HCT116 (cell line): Measurements from ENCODE around the gene CSNK2A2. TPM values are rescaled to one million over a fixed set of nuclear protein-coding genes. Genes with fewer than 3 reads are reported as not detected.

Experiments used
- ATAC-seq: fragments of 200-7000 bp; cut with Tn5 transposase; 2 replicates; pipeline ENCODE4 v1.9.1; 2020; ENCODE audit warnings: mild to moderate bottlenecking, moderate library complexity
- BruUV-seq: library from RNA; stranded (reverse); fragments of 400-500 nt; replicated peaks from 2 replicates; lab custom pipeline; 2021; lab: Mats Ljungman, UMichigan
- CTCF ChIA-PET: fragments of 300-600 bp; sonication (Branson Sonifier 250); formaldehyde crosslinking; loops from one replicate; lab custom pipeline; 2021; ENCODE audit warnings: antibody characterized with exemption; lab: Charles Lee
- POLR2A ChIA-PET: fragments of 300-600, 350-600 bp; sonication (Branson Sonifier 250); formaldehyde crosslinking; loops from one replicate; lab custom pipeline; 2021; ENCODE audit warnings: antibody characterized with exemption; lab: Charles Lee
- RAD21 ChIA-PET, 2 experiments: fragments of 300-600 bp; sonication (Branson Sonifier 250); formaldehyde crosslinking; loops; one replicate each; lab custom pipeline; 2023; ENCODE audit warnings: low total read pairs in 2 of 2; ENCODE audit not compliant: uncharacterized antibody in 2 of 2, unreplicated experiment in 2 of 2, low non-redundant PET in 1 of 2; lab: Charles Lee
- DNase-seq: peaks from one replicate; pipeline ENCODE4 v3.0.0-alpha.2; 2010; ENCODE audit warnings: low read depth, low spot score
- H2AFZ ChIP-seq: fragments of 200-600 bp; shearing (Covaris generic), sonication (generic); 2 replicates; pipeline ENCODE4 v1.6.1; 2017; ENCODE audit warnings: low read depth, mixed run types, mixed read lengths, antibody characterized with exemption, low read length; ENCODE audit not compliant: poor library complexity, severe bottlenecking
- H3K27ac ChIP-seq: 2 replicates; pipeline ENCODE4 v1.5.1; 2012; ENCODE audit warnings: low read depth, low read length
- H3K27me3 ChIP-seq: fragments of 200-600 bp; sonication (generic); 2 replicates; pipeline ENCODE4 v1.6.1; 2016; ENCODE audit warnings: mixed run types, low read length, mixed read lengths; ENCODE audit not compliant: insufficient read depth
- H3K36me3 ChIP-seq, 2 experiments: fragments of 200-500 bp in 1 of 2; fragments of 200-600 bp in 1 of 2; sonication (Bioruptor generic) in 1 of 2; sonication (generic) in 1 of 2; 2 replicates each; pipeline versions ENCODE4 v1.5.1 to v1.6.1; 2014 to 2016; ENCODE audit warnings: low read length in 2 of 2, inconsistent platforms in 1 of 2, mixed read lengths in 1 of 2, mixed run types in 1 of 2; ENCODE audit not compliant: insufficient read depth in 2 of 2, control insufficient read depth in 1 of 2
- H3K4me1 ChIP-seq, 2 experiments: fragments of 200-600 bp in 1 of 2; sonication (generic) in 1 of 2; 2 replicates each; pipeline versions ENCODE4 v1.5.1 to v1.6.1; 2012 to 2017; ENCODE audit warnings: low read length in 2 of 2, inconsistent platforms in 1 of 2, mild to moderate bottlenecking in 1 of 2, mixed read lengths in 1 of 2, mixed run types in 1 of 2, moderate library complexity in 1 of 2; ENCODE audit not compliant: insufficient read depth in 2 of 2, control insufficient read depth in 1 of 2
- H3K4me2 ChIP-seq: fragments of 200-600 bp; sonication (generic); 2 replicates; pipeline ENCODE4 v1.6.1; 2017; ENCODE audit warnings: mixed run types, low read length, mixed read lengths
- H3K4me3 ChIP-seq, 2 experiments: fragments of 200-600 bp in 1 of 2; sonication (generic) in 1 of 2; replicated peaks in 1 of 2; 2 replicates each; pipeline ENCODE4 v1.5.1; 2011 to 2016; ENCODE audit warnings: low read length in 2 of 2, control low read depth in 1 of 2, low read depth in 1 of 2, mild to moderate bottlenecking in 1 of 2, mixed read lengths in 1 of 2, mixed run types in 1 of 2
- H3K79me2 ChIP-seq: fragments of 200-600 bp; sonication (generic); 2 replicates; pipeline ENCODE4 v1.6.1; 2017; ENCODE audit warnings: mild to moderate bottlenecking, mixed run types, low read length, moderate library complexity, mixed read lengths; ENCODE audit not compliant: insufficient read depth
- H3K9ac ChIP-seq: fragments of 200-600 bp; sonication (generic); 2 replicates; pipeline ENCODE4 v1.6.1; 2016; ENCODE audit warnings: low read length, mixed read lengths
- H3K9me2 ChIP-seq: fragments of 200-600 bp; sonication (generic), shearing (Covaris generic); 2 replicates; pipeline ENCODE4 v1.6.1; 2017; ENCODE audit warnings: mixed run types, mild to moderate bottlenecking, moderate library complexity; ENCODE audit not compliant: insufficient read depth
- H3K9me3 ChIP-seq, 2 experiments: fragments of 200-500 bp in 1 of 2; fragments of 200-600 bp in 1 of 2; sonication (Bioruptor generic) in 1 of 2; sonication (generic) in 1 of 2; 2 replicates each; pipeline ENCODE4 v1.6.1; 2014 to 2017; ENCODE audit warnings: low read length in 2 of 2, mixed read lengths in 2 of 2, inconsistent platforms in 1 of 2, low read depth in 1 of 2, mild to moderate bottlenecking in 1 of 2, mixed run types in 1 of 2, moderate library complexity in 1 of 2; ENCODE audit not compliant: control insufficient read depth in 1 of 2, insufficient read depth in 1 of 2
- H4K20me1 ChIP-seq: fragments of 200-600 bp; sonication (generic), shearing (Covaris generic); 2 replicates; pipeline ENCODE4 v1.6.1; 2017; ENCODE audit warnings: mixed run types, mild to moderate bottlenecking, moderate library complexity; ENCODE audit not compliant: insufficient read depth
- CBX3 ChIP-seq: IDR thresholded peaks from 2 replicates; pipeline ENCODE4 v1.6.1; 2012; ENCODE audit warnings: low read depth
- EGR1 ChIP-seq: IDR thresholded peaks from 2 replicates; pipeline ENCODE4 v1.6.1; 2012; ENCODE audit warnings: low read depth
- ELF1 ChIP-seq: IDR thresholded peaks from 2 replicates; pipeline ENCODE4 v1.6.1; 2012; ENCODE audit warnings: low read depth, borderline replicate concordance
- EZH2 ChIP-seq: fragments of 200-600 bp; sonication (generic); IDR thresholded peaks from 2 replicates; pipeline ENCODE4 v1.6.1; 2017; ENCODE audit warnings: antibody characterized with exemption, mixed run types
- EZH2phosphoT487 ChIP-seq: fragments of 200-600 bp; IDR thresholded peaks from 2 replicates; pipeline ENCODE4 v1.6.1; 2018; ENCODE audit warnings: antibody characterized with exemption, borderline replicate concordance
- FOSL1 ChIP-seq: IDR thresholded peaks from 2 replicates; pipeline ENCODE4 v1.6.1; 2012; ENCODE audit warnings: low read depth
- POLR2AphosphoS5 ChIP-seq: IDR thresholded peaks from 2 replicates; pipeline ENCODE4 v1.6.1; 2011; ENCODE audit warnings: mild to moderate bottlenecking, low read depth, low read length, moderate library complexity
- RAD21 ChIP-seq: IDR thresholded peaks from 2 replicates; pipeline ENCODE4 v1.6.1; 2012; ENCODE audit warnings: low read depth, mild to moderate bottlenecking
- SIN3A ChIP-seq: IDR thresholded peaks from 2 replicates; pipeline ENCODE4 v1.6.1; 2012; ENCODE audit warnings: low read depth
- SP1 ChIP-seq: IDR thresholded peaks from 2 replicates; pipeline ENCODE4 v1.6.1; 2012; ENCODE audit warnings: low read depth
- SRF ChIP-seq: IDR thresholded peaks from 2 replicates; pipeline ENCODE4 v1.6.1; 2012; ENCODE audit warnings: low read depth
- TCF7L2 ChIP-seq: IDR thresholded peaks from 2 replicates; pipeline ENCODE4 v1.7.0; 2011; ENCODE audit warnings: borderline replicate concordance, inconsistent platforms; ENCODE audit not compliant: insufficient read depth, insufficient read length; ENCODE audit errors: extremely low read depth
- ZFX ChIP-seq: fragments of 450-650 bp; IDR thresholded peaks from 2 replicates; pipeline ENCODE4 v1.6.1; 2017
- ZNF274 ChIP-seq: fragments of 200-500 bp; sonication (Bioruptor generic); IDR thresholded peaks from 2 replicates; pipeline ENCODE4 v1.6.1; 2014; ENCODE audit warnings: mild to moderate bottlenecking, low read depth, low read length, inconsistent platforms
- intact Hi-C: fragments of 100-400 bp; cut with micrococcal nuclease; formaldehyde crosslinking; loops from 2 replicates; pipeline ENCODE4 v1.10.0; 2022
- total RNA-seq: library from RNA; stranded (reverse); gene quantifications from one replicate; pipeline ENCODE4 v1.2.1, GENCODE V29; 2021; ENCODE audit not compliant: unreplicated experiment
- TF ChIP-seq, protein P1 (sequence below): IDR thresholded peaks from 2 replicates; pipeline ENCODE4 v1.6.1; 2011; ENCODE audit warnings: mild to moderate bottlenecking, low read length, moderate library complexity; ENCODE audit not compliant: insufficient replicate concordance; ENCODE audit errors: extremely low read depth
- TF ChIP-seq, protein P2 (sequence below): IDR thresholded peaks from 2 replicates; pipeline ENCODE4 v1.6.1; 2012; ENCODE audit warnings: low read depth
- TF ChIP-seq, protein P3 (sequence below), 3 experiments: fragments of 200-600 bp in 1 of 3; sonication (generic) in 1 of 3; IDR thresholded peaks in 2 of 3; conservative IDR thresholded peaks in 1 of 3; 2 replicates each; pipeline ENCODE4 v1.5.1; 2012 to 2017; ENCODE audit warnings: low read depth in 2 of 3, low read length in 2 of 3, antibody characterized with exemption in 1 of 3, borderline replicate concordance in 1 of 3, control low read depth in 1 of 3, mild to moderate bottlenecking in 1 of 3, mixed read lengths in 1 of 3, mixed run types in 1 of 3, moderate library complexity in 1 of 3; ENCODE audit not compliant: insufficient read depth in 1 of 3

Gene CSNK2A2
- total RNA-seq, 1 experiment from 2014 or later: 97.7 TPM

DNA sequence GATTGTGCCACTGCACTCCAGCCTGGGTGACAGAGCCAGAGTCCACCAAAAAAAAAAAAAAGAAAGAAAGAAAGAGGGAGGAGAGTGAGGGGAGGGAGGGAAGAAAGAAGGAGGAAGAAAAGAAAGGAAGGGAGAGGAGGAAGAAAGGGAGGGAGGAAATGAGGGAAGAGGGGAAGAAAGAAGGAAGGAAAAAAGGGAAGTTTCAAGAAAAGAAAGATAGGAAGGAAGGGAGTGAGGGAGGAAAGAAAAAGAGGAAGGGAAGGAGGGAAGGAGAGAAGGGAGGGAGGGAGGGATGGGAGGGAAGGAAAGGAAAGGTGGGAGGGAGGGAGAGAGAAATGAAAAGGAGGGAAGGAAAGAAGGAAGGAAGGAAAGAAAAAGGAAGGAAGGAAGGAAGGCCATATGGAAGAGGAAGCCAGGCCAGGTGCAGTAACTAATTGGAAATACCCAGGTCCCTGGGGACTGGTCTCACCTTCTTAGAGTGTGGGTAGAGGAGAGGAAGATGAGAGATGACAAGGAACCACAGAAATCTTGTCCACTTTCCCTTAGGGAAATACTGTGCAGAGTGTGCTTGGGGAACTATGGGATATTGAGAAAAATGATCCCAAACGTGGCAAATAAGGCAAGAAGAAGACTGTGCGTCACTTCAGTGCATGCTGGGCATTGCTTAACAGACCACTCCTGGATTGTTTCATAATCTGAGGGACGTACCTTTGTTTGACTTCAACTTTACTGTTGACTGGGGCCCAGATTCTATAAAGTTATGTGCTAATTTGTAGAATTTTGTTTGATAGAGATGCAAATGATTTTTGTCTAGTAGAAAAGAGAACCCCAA lies 15.1 kb upstream of the CSNK2A2 start:
- intact Hi-C loops: no loop called here
- no peak overlapping the region for H2AFZ ChIP-seq
- ChIA-PET CTCF (no interaction called here), RAD21 (no interaction called here), POLR2A (no interaction called here)
- H3K4me2 ChIP-seq: no peak overlapping the region
- H3K27ac ChIP-seq: no peak overlapping the region
- no peaks in the 10 kb centered on the region for H3K79me2 ChIP-seq
- no peaks in the 10 kb centered on the region for H3K27me3 ChIP-seq
- H3K9ac ChIP-seq: no peak overlapping the region
- DNase-seq (no peak), ATAC-seq (no peak)
- H3K36me3 ChIP-seq: no peaks in the 10 kb centered on the region
- BruUV-seq: no TSS peak
- H3K9me3 ChIP-seq: no peaks in the 10 kb centered on the region
- H3K9me2 ChIP-seq: no peaks in the 10 kb centered on the region
- no peaks in the 10 kb centered on the region for H4K20me1 ChIP-seq
- no peak overlapping the region for H3K4me3 ChIP-seq
- H3K4me1 ChIP-seq: no peaks in the 10 kb centered on the region; a peak in 1 of 4 replicates
- no peak for TF ChIP-seq ELF1
- TF ChIP-seq, protein P1, sequence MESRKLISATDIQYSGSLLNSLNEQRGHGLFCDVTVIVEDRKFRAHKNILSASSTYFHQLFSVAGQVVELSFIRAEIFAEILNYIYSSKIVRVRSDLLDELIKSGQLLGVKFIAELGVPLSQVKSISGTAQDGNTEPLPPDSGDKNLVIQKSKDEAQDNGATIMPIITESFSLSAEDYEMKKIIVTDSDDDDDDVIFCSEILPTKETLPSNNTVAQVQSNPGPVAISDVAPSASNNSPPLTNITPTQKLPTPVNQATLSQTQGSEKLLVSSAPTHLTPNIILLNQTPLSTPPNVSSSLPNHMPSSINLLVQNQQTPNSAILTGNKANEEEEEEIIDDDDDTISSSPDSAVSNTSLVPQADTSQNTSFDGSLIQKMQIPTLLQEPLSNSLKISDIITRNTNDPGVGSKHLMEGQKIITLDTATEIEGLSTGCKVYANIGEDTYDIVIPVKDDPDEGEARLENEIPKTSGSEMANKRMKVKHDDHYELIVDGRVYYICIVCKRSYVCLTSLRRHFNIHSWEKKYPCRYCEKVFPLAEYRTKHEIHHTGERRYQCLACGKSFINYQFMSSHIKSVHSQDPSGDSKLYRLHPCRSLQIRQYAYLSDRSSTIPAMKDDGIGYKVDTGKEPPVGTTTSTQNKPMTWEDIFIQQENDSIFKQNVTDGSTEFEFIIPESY: no peak
- no peak for TF ChIP-seq EZH2
- no peak for TF ChIP-seq FOSL1
- no peak for TF ChIP-seq SIN3A
- no peak for TF ChIP-seq SRF
- TF ChIP-seq POLR2AphosphoS5: no peak
- TF ChIP-seq ZNF274: no peak
- no peak for TF ChIP-seq ZFX
- no peak for TF ChIP-seq SP1
- TF ChIP-seq, protein P2, sequence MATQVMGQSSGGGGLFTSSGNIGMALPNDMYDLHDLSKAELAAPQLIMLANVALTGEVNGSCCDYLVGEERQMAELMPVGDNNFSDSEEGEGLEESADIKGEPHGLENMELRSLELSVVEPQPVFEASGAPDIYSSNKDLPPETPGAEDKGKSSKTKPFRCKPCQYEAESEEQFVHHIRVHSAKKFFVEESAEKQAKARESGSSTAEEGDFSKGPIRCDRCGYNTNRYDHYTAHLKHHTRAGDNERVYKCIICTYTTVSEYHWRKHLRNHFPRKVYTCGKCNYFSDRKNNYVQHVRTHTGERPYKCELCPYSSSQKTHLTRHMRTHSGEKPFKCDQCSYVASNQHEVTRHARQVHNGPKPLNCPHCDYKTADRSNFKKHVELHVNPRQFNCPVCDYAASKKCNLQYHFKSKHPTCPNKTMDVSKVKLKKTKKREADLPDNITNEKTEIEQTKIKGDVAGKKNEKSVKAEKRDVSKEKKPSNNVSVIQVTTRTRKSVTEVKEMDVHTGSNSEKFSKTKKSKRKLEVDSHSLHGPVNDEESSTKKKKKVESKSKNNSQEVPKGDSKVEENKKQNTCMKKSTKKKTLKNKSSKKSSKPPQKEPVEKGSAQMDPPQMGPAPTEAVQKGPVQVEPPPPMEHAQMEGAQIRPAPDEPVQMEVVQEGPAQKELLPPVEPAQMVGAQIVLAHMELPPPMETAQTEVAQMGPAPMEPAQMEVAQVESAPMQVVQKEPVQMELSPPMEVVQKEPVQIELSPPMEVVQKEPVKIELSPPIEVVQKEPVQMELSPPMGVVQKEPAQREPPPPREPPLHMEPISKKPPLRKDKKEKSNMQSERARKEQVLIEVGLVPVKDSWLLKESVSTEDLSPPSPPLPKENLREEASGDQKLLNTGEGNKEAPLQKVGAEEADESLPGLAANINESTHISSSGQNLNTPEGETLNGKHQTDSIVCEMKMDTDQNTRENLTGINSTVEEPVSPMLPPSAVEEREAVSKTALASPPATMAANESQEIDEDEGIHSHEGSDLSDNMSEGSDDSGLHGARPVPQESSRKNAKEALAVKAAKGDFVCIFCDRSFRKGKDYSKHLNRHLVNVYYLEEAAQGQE: no peak
- TF ChIP-seq, protein P3, sequence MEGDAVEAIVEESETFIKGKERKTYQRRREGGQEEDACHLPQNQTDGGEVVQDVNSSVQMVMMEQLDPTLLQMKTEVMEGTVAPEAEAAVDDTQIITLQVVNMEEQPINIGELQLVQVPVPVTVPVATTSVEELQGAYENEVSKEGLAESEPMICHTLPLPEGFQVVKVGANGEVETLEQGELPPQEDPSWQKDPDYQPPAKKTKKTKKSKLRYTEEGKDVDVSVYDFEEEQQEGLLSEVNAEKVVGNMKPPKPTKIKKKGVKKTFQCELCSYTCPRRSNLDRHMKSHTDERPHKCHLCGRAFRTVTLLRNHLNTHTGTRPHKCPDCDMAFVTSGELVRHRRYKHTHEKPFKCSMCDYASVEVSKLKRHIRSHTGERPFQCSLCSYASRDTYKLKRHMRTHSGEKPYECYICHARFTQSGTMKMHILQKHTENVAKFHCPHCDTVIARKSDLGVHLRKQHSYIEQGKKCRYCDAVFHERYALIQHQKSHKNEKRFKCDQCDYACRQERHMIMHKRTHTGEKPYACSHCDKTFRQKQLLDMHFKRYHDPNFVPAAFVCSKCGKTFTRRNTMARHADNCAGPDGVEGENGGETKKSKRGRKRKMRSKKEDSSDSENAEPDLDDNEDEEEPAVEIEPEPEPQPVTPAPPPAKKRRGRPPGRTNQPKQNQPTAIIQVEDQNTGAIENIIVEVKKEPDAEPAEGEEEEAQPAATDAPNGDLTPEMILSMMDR (IDR thresholded peaks at IDR 0.05 in 2 of 3, conservative IDR thresholded peaks at IDR 0.05 in 1 of 3; ENCODE audit: borderline replicate concordance in 1 of 3, insufficient read depth in 1 of 3, low read depth in 2 of 3, low read length in 2 of 3): no peak
- no peak for TF ChIP-seq EZH2phosphoT487
- no peak for TF ChIP-seq EGR1
- no peak for TF ChIP-seq RAD21
- TF ChIP-seq TCF7L2: no peak
- no peak for TF ChIP-seq CBX3
